GM19239 (cell line): ENCODE data around the gene AVL9.

ENCODE experiments used
- DNase-seq: peaks from one replicate; pipeline ENCODE4 v3.0.0; 2011; ENCODE audit warnings: low spot score; ENCODE audit not compliant: insufficient read length
- FAIRE-seq: peaks from 2 replicates; lab custom pipeline; 2011; peaks lifted over from hg19 to GRCh38; lab: Jason Lieb, UNC

The AVL9 gene

DNA sequence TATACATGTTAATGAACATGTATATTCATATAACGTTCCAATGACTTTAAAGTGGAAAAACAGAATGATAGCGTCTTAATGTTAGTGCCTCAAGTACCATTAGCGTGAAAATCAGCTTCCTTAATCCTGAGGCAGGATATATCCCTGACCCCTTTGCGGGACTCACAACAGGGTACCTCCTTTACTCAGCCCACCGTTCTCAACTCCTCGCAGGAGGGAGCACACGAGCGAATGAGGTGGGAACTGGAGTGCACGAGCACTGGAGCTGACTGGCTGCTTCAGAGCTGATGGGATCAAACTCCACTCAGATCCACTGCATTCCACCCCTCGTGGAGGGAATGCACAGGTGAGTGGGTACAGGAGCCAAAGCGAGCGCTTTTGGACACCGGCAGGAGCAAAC lies 36.1 kb downstream of the AVL9 start:
- FAIRE-seq (no peak), DNase-seq (no peak)

DNA sequence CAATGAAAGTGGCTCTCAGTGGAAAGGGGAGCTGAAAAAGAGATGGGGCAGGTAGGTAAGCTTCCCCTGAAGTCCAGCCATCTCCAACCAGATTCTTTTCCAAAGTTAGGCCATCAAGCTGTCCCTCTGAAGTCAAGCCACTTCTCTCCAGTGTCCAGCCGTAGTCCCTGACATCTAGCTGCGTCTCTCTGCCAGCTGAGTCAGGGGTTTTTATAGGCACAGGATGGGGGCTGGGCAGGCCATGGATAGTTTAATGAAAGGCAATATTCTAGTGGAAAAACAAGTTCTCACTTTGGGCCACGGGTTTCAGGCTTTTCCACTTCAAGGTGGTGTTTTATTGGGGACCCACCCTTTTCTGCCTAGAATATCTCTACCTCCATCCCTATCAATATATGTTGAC lies 36.8 kb downstream of the AVL9 start:
- DNase-seq (no peak), FAIRE-seq (no peak)

DNA sequence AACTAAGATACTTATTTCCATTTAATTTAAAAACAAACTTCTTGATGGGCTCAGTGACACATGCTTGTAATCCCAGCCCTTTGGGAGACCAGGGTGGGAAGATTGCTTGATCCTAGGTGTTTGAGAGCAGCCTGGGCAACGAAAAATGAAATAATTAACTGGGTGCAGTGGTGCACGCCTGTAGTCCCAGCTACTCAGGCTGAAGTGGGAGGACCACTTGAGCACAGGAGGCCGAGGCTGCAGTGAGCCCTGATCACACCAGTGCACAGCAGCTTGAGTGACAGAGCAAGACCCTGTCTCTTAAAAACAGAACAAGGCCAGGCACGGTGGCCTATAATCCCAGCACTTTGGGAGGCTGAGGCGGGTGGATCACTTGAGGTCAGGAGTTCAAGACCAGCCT lies 37.4 kb downstream of the AVL9 start:
- FAIRE-seq (no peak), DNase-seq (no peak)

DNA sequence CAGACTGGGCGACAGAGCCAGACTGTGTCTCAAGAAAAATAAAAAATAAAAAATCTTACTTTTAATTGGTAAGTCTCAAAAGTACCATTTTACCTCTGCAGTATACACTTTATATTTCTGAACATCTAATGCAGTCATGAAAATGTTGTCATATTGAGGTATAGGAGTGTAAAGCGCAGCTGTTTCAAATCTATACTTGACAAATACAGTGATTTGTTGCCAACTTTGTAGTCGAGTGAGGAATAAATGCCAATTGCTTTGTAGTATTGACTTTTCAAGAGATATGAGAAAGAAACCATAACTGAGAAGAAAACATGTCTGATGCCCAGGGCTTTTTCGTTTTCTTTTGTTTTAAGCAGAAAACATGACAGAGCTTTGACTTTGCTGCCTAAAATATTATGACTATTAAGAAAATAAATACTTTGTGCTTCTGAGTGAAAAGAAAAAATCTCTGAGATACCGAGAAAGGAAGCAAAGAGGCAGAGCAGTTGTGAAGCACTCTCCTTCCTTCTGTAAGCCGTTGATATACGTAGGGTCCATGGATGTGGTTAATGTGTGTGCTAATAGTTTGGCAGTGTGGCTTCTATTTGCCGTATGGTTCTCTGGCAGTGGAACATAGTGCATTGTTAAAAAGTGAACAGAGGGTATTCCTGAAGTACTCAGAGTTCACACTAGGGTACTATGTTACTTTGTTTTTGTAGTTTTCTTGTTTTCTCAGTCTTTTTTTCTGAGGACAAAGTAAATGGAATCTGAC lies 38.2 kb downstream of the AVL9 start:
- FAIRE-seq (no peak), DNase-seq (no peak)

DNA sequence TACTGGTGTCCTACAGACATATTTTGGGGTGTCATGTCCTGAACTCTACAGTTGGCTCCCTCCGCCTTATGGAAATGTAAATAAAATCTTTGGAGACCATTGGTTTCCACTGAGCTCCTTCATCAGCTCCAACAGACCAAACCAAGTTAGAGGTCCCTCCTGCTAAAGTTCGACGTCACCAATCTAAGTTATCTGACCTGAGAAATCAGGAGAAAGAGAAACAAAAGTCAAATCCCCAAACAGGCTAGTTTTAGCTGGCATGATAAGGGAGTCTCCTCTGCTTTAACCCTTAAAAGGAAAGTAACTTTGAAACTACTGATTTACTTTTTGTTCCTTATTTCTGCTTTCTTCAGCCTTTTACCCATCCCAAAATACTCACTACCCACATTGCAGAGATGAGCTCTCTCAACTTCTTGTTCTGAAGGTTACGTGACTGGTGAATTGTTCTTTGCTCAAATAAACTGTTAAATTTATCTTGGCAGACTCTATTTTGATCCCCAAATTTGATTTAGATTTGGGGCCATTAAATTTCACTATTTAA lies 39.9 kb downstream of the AVL9 start:
- FAIRE-seq: no peak
- no peak for DNase-seq

DNA sequence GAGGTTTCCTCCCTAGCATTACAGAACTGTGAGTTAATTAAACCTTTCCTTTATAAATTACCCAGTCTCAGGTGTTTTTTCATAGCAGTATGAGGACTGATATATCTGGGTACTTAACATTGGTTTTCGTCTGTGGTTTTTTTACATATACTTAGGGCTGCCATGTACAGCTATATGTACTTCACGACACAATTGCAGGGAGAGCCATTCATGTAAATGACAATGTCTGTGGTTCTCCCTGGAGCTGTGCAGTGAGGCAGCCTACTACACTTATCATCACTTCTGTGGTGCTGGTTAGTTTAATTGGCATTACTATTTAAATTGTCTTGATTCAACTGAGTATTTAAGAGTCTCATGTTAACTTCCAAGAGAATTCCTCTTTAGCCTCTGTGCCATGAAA lies 40.7 kb downstream of the AVL9 start:
- FAIRE-seq (no peak), DNase-seq (no peak)

DNA sequence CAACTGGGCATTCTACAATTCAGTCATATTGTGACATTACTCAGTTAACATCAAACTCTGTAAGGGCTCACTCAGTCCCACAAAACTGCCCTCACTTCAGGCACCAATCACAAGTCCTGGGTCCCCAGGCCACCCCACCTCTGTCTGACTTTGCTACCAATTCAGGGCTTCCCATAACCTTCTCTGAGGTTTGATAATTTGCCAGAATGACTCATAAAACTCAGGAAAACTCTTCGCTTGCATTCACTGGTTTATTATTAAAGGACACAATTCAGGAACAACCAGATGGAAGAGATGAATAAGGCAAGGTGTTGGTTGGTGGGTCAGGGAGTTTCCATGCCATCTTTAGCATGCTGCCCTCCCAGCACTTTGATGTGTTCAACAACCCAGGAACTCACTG lies 41.3 kb downstream of the AVL9 start:
- FAIRE-seq: no peak
- no peak for DNase-seq

DNA sequence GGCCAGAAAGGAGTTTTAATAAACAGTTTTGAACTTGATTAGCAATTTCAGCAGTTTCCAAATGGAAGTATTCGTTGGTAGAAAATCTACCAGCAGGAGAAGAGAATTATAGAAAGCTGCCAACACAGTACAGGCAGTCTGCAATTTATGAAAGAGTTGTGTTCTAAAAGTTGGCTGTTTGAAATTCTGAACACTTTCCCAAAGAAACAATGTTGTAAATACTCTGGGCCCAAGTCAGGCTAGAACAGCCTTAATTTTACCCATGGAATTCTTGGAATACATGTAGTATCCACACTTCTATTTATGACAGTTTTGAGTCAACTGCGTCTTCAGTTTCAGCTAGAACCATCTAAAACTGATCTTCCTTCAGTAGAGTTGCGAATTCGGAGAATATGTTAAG lies 42.5 kb downstream of the AVL9 start:
- no peak for FAIRE-seq
- no peak for DNase-seq

DNA sequence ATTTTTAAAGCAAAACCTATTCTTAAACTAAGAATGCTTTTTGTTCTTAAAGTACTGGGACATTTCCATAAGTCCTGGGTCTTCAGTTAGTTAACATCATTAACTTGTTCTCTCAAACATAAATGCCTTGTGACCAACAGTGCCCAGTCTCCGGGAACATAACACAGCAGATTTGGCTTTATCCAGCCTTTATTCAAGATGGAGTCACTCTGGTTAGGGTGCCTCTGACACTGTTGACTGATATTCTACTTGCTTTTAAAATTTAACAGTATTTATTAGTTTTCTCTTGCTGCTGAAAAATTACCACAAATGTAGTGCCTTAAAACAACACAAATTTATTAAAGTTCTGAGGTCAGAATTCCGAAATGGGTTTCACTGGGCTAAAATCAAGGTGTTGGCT lies 44.1 kb downstream of the AVL9 start:
- FAIRE-seq (no peak), DNase-seq (no peak)

DNA sequence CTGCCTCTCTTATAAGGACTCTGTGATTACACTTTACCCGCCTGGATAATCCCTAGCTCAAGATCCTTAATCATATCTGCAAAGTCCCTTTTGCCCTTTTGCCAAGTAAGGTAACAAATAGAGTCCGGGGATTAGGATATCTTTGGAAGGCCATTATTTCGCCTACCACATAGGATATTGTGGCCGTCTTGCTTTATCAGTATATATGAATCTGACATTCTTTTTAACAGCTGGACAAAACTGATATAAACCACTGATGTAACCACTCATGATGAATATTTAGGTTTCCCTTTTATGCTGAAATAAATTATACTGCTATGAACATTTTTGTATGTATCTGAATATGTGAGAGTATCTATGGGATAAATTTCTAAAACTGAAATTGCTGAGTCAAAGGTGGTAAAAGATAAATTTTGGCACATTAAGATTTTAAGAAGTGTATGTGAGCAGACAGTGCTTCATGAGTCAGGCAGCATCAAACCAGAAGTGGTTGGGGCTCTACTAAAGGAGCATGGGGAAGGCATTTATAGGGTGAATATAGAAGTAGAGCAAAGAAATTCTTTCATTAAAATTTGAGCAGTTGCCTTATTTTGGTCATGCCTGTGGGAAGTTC lies 44.7 kb downstream of the AVL9 start:
- FAIRE-seq: no peak

DNA sequence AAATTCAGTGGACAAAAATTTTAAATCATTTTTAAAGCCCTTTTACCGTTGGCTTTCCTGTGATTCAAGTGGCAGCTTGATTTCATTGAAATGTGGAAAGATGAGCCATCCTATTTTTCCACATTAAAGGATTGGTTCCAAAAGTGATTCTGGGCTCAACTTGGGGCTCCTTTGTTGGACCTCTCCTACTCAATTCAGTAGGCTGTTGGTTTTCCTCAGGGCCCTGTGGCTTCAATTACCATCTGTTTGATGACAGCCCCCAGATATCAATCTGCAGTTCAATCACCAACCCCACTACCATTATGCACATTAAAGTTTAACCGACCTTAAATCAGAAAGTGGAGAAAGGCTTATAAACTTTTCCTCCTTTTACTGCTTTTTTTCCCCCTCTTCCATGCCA lies 47.3 kb downstream of the AVL9 start:
- FAIRE-seq: no peak
- no peak for DNase-seq

More for the DNA sequence above, 44.7 kb downstream of the AVL9 start:
- DNase-seq: no peak

DNA sequence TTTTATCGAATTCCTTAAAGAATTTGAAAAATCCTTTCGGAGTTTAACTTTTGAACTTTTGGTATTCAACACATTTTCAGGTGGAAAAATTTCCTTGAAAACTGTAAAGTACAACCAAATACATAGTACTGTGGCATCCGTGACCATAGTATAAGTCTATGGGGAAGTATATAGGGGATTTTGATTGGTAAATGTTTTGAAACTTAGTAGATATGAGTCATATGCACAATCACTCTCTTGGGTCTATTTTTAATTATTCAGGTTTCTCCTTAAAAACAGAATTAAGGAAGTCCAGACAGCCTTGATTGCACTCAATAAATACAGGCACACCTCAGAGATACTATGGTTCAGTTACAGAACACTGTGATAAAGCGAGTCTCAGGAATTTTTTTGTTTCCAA lies 64.2 kb downstream of the AVL9 start:
- DNase-seq: no peak
- FAIRE-seq: no peak

DNA sequence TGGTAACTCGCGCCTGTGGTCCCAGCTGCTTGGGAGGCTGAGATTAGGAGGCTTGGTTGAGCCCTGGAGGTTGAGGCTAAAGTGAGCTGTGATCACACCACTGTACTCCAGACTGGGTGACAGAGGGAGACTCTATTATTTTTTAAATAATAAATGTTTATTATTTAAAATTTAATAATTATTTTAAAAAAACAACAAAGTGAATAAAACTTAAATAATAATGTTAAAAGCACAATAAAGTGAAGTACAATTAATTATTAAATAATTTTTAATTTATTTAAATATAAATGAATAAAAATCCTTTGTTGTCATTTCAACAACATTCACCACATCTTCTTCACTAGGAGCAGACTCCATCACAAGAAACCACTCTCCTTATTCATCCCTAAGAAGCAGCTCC lies 64.8 kb downstream of the AVL9 start:
- no peak for FAIRE-seq
- no peak for DNase-seq

DNA sequence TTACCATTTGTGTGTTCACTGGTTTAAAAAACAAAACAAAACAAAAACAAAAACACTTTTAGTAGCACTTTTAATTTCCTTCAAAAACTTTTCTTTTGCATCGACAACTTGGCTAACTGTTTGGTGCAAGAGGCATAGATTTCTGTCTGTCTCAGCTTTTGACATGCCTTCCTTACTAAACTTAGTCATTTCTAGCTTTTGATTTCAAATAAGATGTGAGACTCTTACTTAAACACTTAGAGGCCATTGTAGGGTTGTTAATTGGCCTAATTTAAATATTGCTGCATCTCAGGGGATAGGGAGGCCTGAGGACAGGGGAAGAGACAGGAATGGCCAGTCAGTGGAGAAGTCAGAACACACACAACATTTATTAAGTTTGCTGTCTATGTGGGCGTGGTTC lies 66.3 kb downstream of the AVL9 start:
- DNase-seq: no peak
- FAIRE-seq: no peak

DNA sequence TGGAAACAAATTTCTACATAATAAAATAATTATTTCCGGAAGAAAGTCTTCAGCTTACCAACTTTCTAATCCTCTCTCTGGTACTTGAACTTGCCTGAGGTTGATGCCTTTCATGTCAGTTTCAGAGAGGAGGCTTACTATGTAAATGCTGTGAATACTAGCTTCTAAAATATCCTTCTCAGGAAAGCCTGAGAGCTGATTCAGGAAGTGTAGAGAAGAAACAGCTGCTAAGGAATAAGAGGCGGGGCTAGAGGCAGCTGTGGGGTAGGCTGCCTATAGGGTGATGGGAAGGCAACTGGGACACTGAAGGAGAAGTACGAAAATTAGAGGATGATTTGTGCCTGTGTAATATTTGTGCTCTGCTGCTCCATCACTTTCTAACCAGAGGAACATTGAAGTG lies 69.3 kb downstream of the AVL9 start:
- DNase-seq (no peak), FAIRE-seq (no peak)

DNA sequence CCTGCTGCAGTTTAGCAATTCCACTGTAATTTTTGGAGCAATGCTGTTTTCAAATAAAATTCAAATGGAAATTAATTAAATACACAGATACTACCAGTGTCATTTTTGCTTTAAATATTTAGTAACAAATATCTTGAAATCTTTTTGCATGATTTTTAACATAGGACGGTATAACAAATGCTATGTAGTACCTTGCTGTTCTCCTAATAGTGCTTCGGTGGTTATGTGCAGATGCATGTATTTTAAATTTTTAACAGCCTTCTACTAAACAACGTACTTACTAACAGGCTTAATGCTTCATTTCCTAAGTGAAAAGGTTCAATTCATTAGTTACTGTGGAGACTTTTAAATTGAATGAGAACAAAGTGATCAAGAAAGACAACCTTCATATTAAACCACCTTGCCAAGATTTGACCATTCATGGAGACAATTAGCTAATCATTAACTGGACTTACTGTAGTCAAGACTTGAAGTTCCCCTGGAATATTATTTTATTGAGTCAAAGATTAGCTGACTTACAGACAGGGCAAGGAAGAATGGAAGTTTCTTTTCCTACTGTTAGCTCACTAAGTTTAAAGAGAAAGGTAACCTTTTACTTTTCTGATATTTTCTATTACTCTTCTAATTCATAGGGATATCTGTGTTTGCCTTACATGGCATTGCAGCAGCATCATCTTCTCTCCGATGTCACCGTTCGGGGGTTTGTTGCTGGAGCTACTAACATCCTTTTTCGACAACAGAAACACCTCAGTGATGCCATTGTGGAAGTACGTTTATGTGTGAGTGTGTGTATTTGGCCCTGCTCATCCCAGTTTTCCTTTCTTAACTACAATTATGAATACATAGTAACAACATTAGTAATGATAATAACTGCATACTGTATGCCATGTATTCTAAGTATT lies 74.3 kb downstream of the AVL9 start:
- FAIRE-seq (no peak), DNase-seq (no peak)

DNA sequence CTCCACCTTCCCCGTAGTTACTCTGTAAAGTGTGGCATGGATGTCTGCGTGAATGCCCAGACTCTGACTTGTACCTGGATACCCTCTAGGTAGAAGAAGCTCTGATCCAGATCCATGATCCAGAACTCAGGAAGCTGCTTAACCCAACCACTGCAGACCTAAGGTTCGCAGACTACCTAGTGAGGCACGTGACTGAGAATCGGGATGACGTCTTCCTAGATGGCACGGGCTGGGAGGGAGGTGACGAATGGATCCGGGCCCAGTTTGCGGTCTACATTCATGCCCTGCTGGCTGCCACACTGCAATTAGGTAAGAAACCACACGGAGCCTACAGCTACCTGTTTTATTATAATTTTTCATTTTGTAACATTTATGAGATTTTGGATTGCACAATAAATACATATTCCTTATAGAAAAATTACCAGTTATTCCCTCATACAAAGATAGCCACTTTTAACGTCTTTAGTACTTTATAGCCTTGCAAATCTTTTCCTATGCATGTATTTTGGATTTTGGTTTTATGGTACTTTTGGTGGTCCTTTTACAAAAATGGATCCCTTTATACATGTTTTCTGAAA lies 77.9 kb downstream of the AVL9 start:
- FAIRE-seq (no peak), DNase-seq (no peak)

DNA sequence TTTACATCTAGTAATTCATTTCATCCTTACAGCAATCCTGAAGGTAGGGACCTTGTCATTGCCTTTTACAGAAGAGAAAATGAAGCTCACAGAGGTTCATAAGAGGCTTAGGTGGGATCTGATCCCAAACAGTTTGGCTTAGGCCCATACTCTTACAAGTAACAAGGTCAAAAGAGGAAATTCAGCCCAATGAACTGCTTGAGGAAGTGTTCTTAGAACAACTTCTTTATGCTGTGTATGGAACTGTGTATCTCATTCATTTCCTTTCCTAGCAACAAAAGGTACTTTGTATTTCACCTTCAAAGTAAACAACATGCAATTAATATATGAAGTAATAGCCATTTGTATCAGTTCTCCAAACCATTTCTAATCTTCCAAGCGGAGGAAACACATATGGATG lies 79.3 kb downstream of the AVL9 start:
- no peak for DNase-seq
- FAIRE-seq: no peak

DNA sequence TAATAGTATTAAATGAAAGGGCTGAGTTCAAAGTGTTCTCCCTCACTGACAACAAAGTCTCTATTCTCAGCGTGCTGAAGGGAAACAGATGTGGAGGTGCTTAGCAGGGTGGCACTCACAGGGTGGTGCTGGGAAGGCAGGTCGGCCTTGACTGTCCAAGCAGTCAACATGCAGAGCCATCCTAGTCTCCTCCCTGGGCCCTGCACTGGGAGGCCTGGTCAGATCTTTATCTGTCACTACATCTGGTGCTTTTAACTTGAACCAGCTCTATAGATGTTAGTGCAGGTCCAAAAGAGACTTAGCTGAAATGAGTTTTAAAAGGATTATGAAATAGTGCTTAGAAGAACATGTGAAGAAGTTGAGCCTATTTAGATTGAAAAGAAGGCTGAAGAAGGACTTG lies 82.1 kb downstream of the AVL9 start:
- FAIRE-seq (no peak), DNase-seq (no peak)

DNA sequence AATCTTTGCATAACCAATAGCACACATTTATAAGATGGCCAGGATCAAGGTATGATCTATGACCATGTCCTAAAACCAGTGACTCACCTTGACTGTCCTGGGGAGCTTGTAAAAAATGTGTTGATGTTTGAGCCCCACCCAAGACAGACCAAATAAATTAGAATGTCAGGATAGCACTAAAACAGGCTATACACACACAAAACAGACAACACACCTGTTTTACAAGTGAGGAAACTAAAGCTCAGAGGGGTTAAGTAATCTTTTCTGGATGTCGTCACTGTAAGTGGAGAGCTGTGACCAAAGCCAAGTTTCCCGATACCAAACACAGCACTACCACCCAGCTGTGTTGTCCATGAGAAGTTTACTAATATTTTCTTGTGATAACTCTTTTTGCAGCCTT lies 84.5 kb downstream of the AVL9 start:
- no peak for DNase-seq
- FAIRE-seq: no peak

DNA sequence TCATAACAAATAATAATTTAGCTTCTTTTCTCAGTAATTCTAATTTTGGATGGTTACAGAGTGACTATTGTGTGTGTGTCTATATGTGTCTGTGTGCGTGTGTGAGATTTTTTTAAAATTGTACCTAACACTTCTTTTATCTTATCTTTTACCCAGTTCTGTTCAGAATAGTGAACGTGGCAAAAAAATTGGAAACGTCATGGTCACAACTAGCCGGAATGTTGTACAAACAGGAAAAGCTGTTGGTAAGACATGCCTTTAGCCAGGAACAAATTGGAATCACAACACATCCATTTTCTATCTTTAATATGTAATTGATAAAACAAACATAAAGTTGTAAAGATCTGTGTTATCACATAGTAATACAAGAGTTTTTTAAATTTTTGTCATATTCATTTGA lies 85.4 kb downstream of the AVL9 start:
- no peak for DNase-seq
- no peak for FAIRE-seq
